HCT116 (cell line): ENCODE results near the gene LSM4. TPM values are rescaled to one million over a fixed set of nuclear protein-coding genes. Genes with fewer than 3 reads are reported as not detected.

Source experiments
- ATAC-seq: fragments of 200-7000 bp; cut with Tn5 transposase; 2 replicates; pipeline ENCODE4 v1.9.1; 2020; ENCODE audit warnings: mild to moderate bottlenecking, moderate library complexity
- BruUV-seq: library from RNA; stranded (reverse); fragments of 400-500 nt; replicated peaks from 2 replicates; lab custom pipeline; 2021; lab: Mats Ljungman, UMichigan
- CTCF ChIA-PET: fragments of 300-600 bp; sonication (Branson Sonifier 250); formaldehyde crosslinking; loops from one replicate; lab custom pipeline; 2021; ENCODE audit warnings: antibody characterized with exemption; lab: Charles Lee
- POLR2A ChIA-PET: fragments of 300-600, 350-600 bp; sonication (Branson Sonifier 250); formaldehyde crosslinking; loops from one replicate; lab custom pipeline; 2021; ENCODE audit warnings: antibody characterized with exemption; lab: Charles Lee
- RAD21 ChIA-PET, 2 experiments: fragments of 300-600 bp; sonication (Branson Sonifier 250); formaldehyde crosslinking; loops; one replicate each; lab custom pipeline; 2023; ENCODE audit warnings: low total read pairs in 2 of 2; ENCODE audit not compliant: uncharacterized antibody in 2 of 2, unreplicated experiment in 2 of 2, low non-redundant PET in 1 of 2; lab: Charles Lee
- DNase-seq: peaks from one replicate; pipeline ENCODE4 v3.0.0-alpha.2; 2010; ENCODE audit warnings: low read depth, low spot score
- H2AFZ ChIP-seq: fragments of 200-600 bp; shearing (Covaris generic), sonication (generic); 2 replicates; pipeline ENCODE4 v1.6.1; 2017; ENCODE audit warnings: low read depth, mixed run types, mixed read lengths, antibody characterized with exemption, low read length; ENCODE audit not compliant: poor library complexity, severe bottlenecking
- H3K27ac ChIP-seq: 2 replicates; pipeline ENCODE4 v1.5.1; 2012; ENCODE audit warnings: low read depth, low read length
- H3K27me3 ChIP-seq: fragments of 200-600 bp; sonication (generic); 2 replicates; pipeline ENCODE4 v1.6.1; 2016; ENCODE audit warnings: mixed run types, low read length, mixed read lengths; ENCODE audit not compliant: insufficient read depth
- H3K36me3 ChIP-seq, 2 experiments: fragments of 200-500 bp in 1 of 2; fragments of 200-600 bp in 1 of 2; sonication (Bioruptor generic) in 1 of 2; sonication (generic) in 1 of 2; 2 replicates each; pipeline versions ENCODE4 v1.5.1 to v1.6.1; 2014 to 2016; ENCODE audit warnings: low read length in 2 of 2, inconsistent platforms in 1 of 2, mixed read lengths in 1 of 2, mixed run types in 1 of 2; ENCODE audit not compliant: insufficient read depth in 2 of 2, control insufficient read depth in 1 of 2
- H3K4me1 ChIP-seq, 2 experiments: fragments of 200-600 bp in 1 of 2; sonication (generic) in 1 of 2; 2 replicates each; pipeline versions ENCODE4 v1.5.1 to v1.6.1; 2012 to 2017; ENCODE audit warnings: low read length in 2 of 2, inconsistent platforms in 1 of 2, mild to moderate bottlenecking in 1 of 2, mixed read lengths in 1 of 2, mixed run types in 1 of 2, moderate library complexity in 1 of 2; ENCODE audit not compliant: insufficient read depth in 2 of 2, control insufficient read depth in 1 of 2
- H3K4me2 ChIP-seq: fragments of 200-600 bp; sonication (generic); 2 replicates; pipeline ENCODE4 v1.6.1; 2017; ENCODE audit warnings: mixed run types, low read length, mixed read lengths
- H3K4me3 ChIP-seq, 2 experiments: fragments of 200-600 bp in 1 of 2; sonication (generic) in 1 of 2; replicated peaks in 1 of 2; 2 replicates each; pipeline ENCODE4 v1.5.1; 2011 to 2016; ENCODE audit warnings: low read length in 2 of 2, control low read depth in 1 of 2, low read depth in 1 of 2, mild to moderate bottlenecking in 1 of 2, mixed read lengths in 1 of 2, mixed run types in 1 of 2
- H3K79me2 ChIP-seq: fragments of 200-600 bp; sonication (generic); 2 replicates; pipeline ENCODE4 v1.6.1; 2017; ENCODE audit warnings: mild to moderate bottlenecking, mixed run types, low read length, moderate library complexity, mixed read lengths; ENCODE audit not compliant: insufficient read depth
- H3K9ac ChIP-seq: fragments of 200-600 bp; sonication (generic); 2 replicates; pipeline ENCODE4 v1.6.1; 2016; ENCODE audit warnings: low read length, mixed read lengths
- H3K9me2 ChIP-seq: fragments of 200-600 bp; sonication (generic), shearing (Covaris generic); 2 replicates; pipeline ENCODE4 v1.6.1; 2017; ENCODE audit warnings: mixed run types, mild to moderate bottlenecking, moderate library complexity; ENCODE audit not compliant: insufficient read depth
- H3K9me3 ChIP-seq, 2 experiments: fragments of 200-500 bp in 1 of 2; fragments of 200-600 bp in 1 of 2; sonication (Bioruptor generic) in 1 of 2; sonication (generic) in 1 of 2; 2 replicates each; pipeline ENCODE4 v1.6.1; 2014 to 2017; ENCODE audit warnings: low read length in 2 of 2, mixed read lengths in 2 of 2, inconsistent platforms in 1 of 2, low read depth in 1 of 2, mild to moderate bottlenecking in 1 of 2, mixed run types in 1 of 2, moderate library complexity in 1 of 2; ENCODE audit not compliant: control insufficient read depth in 1 of 2, insufficient read depth in 1 of 2
- H4K20me1 ChIP-seq: fragments of 200-600 bp; sonication (generic), shearing (Covaris generic); 2 replicates; pipeline ENCODE4 v1.6.1; 2017; ENCODE audit warnings: mixed run types, mild to moderate bottlenecking, moderate library complexity; ENCODE audit not compliant: insufficient read depth
- CBX3 ChIP-seq: IDR thresholded peaks from 2 replicates; pipeline ENCODE4 v1.6.1; 2012; ENCODE audit warnings: low read depth
- ELF1 ChIP-seq: IDR thresholded peaks from 2 replicates; pipeline ENCODE4 v1.6.1; 2012; ENCODE audit warnings: low read depth, borderline replicate concordance
- intact Hi-C: fragments of 100-400 bp; cut with micrococcal nuclease; formaldehyde crosslinking; loops from 2 replicates; pipeline ENCODE4 v1.10.0; 2022
- total RNA-seq: library from RNA; stranded (reverse); gene quantifications from one replicate; pipeline ENCODE4 v1.2.1, GENCODE V29; 2021; ENCODE audit not compliant: unreplicated experiment
- TF ChIP-seq, protein P1 (sequence below), 3 experiments: fragments of 200-600 bp in 1 of 3; sonication (generic) in 1 of 3; IDR thresholded peaks in 2 of 3; conservative IDR thresholded peaks in 1 of 3; 2 replicates each; pipeline ENCODE4 v1.5.1; 2012 to 2017; ENCODE audit warnings: low read depth in 2 of 3, low read length in 2 of 3, antibody characterized with exemption in 1 of 3, borderline replicate concordance in 1 of 3, control low read depth in 1 of 3, mild to moderate bottlenecking in 1 of 3, mixed read lengths in 1 of 3, mixed run types in 1 of 3, moderate library complexity in 1 of 3; ENCODE audit not compliant: insufficient read depth in 1 of 3

Gene LSM4
- total RNA-seq, 1 experiment from 2014 or later = 400 TPM

DNA sequence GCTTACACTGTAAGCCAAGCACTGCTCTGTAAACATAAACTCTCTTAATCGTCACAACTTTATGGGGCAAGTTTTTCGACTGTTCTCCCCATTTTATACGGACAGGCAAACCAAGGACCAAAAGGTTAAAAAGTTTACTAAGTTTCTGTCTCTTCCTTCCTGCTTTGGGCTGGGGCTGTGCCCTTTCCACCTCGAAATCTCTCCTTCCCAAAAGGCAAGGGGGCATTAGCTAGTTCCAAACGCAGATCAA lies 43.7 kb downstream of the LSM4 start:
- H3K27ac ChIP-seq = peak overlapping the region; percentile 100
- H3K9me3 ChIP-seq = no peaks in the 10 kb centered on the region
- H3K4me2 ChIP-seq = peak overlapping the region; percentile 99
- no peaks in the 10 kb centered on the region for H4K20me1 ChIP-seq
- no peak for ATAC-seq
- H3K79me2 ChIP-seq = peaks cover 29% of the 10 kb centered on the region
- POLR2A ChIA-PET = interaction anchor here (0.6 to 5.3 kb wide), 23 partner anchors 10 to 137 kb away, joined by 3 to 138 read pairs (median 8); partner anchors contain the start of genes GDF15, LSM4, MPV17L2 and RAB3A
- no peaks in the 10 kb centered on the region for H3K27me3 ChIP-seq
- no peak for DNase-seq
- RAD21 ChIA-PET = interaction anchor here (0.8 to 1.7 kb wide), 8 partner anchors 13 to 131 kb away, joined by 3 to 8 read pairs (median 5); partner anchors contain the start of gene LSM4 (in 2 of the 2)
- no peak for TF ChIP-seq ELF1
- peak; percentile 53; the same call in 1 of the 2 replicates for TF ChIP-seq CBX3
- CTCF ChIA-PET = interaction anchor here (0.7 to 5.7 kb wide), 33 partner anchors 14 to 576 kb away, joined by 3 to 76 read pairs (median 5); partner anchors contain the start of genes LSM4, MPV17L2 and RAB3A
- no peak overlapping the region for H2AFZ ChIP-seq
- intact Hi-C loops = loop anchor here (1.0 to 5.0 kb wide), 4 partner anchors 44 to 131 kb away; partner anchors contain the start of genes LSM4 and PGPEP1
- peak overlapping the region; percentile 98 for H3K9ac ChIP-seq
- H3K4me1 ChIP-seq = peaks cover 52 to 67% of the 10 kb centered on the region in 2 experiments
- BruUV-seq = no TSS peak
- peak overlapping the region; percentile 76 to 89 for H3K4me3 ChIP-seq
- no peaks in the 10 kb centered on the region for H3K9me2 ChIP-seq
- 0 out of 4 replicates have a peak, but pooled peaks cover 0 to 4% of the 10 kb centered on the region in 2 experiments for H3K36me3 ChIP-seq

DNA sequence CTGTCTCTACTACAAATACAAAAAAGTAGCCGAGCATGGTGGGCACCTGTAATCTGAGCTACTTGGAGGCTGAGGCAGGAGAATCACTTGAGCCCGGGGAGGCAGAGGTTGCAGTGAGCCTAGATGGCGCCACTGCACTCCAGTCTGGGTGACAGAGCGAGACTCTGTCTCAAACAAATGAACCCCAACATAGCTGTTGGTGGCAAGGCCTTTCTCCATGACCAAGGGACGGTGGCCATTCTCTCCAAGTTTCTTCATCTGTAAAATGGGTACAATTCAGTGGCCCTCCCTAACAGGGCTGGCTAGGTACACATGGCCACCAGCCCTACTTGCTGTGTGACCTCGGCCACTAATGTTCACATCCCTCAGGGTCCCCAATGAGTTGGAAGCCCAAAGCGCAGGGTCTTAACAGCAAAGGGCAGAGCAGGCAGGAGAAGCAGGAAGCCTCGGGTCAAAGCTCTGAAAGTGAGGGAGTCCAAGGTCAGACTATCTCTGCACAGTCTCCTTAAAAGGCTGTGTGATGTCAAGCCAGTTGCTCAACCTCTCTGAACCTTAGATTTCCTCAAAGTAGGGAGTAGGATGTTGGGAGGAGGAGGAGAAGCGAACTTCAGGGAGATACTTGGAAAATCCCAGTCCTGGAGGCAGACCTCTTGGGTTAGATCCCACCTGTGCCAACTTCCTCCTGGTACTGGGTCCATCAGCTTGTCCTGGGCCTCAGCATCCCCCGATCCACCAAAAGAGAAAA lies 44.2 kb downstream of the LSM4 start:
- no TSS peak for BruUV-seq
- ATAC-seq (no peak), DNase-seq (no peak)
- intact Hi-C loops = loop anchor here (1.0 to 5.0 kb wide), 4 partner anchors 45 to 132 kb away; partner anchors contain the start of genes LSM4 and PGPEP1
- Histone ChIP-seq H3K4me1 (peaks cover 56 to 72% of the 10 kb centered on the region in 2 experiments), H3K4me3 (peak overlapping the region; percentile 76 to 89), H3K9me2 (no peaks in the 10 kb centered on the region), H3K4me2 (peak overlapping the region; percentile 99), H3K79me2 (peaks cover 31% of the 10 kb centered on the region), H3K9me3 (no peaks in the 10 kb centered on the region), H2AFZ (no peak overlapping the region), H3K9ac (peak overlapping the region; percentile 98), H3K27ac (peak overlapping the region; percentile 100), H4K20me1 (no peaks in the 10 kb centered on the region), H3K27me3 (no peaks in the 10 kb centered on the region), H3K36me3 (0 out of 4 replicates have a peak, but pooled peaks cover 0 to 4% of the 10 kb centered on the region in 2 experiments)
- RAD21 ChIA-PET = interaction anchor here (0.9 to 1.7 kb wide), 6 partner anchors 14 to 70 kb away, joined by 3 to 6 read pairs (median 4); partner anchors contain the start of gene LSM4 (in 1 of the 2)
- TF ChIP-seq, protein P1, sequence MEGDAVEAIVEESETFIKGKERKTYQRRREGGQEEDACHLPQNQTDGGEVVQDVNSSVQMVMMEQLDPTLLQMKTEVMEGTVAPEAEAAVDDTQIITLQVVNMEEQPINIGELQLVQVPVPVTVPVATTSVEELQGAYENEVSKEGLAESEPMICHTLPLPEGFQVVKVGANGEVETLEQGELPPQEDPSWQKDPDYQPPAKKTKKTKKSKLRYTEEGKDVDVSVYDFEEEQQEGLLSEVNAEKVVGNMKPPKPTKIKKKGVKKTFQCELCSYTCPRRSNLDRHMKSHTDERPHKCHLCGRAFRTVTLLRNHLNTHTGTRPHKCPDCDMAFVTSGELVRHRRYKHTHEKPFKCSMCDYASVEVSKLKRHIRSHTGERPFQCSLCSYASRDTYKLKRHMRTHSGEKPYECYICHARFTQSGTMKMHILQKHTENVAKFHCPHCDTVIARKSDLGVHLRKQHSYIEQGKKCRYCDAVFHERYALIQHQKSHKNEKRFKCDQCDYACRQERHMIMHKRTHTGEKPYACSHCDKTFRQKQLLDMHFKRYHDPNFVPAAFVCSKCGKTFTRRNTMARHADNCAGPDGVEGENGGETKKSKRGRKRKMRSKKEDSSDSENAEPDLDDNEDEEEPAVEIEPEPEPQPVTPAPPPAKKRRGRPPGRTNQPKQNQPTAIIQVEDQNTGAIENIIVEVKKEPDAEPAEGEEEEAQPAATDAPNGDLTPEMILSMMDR (IDR thresholded peaks at IDR 0.05 in 2 of 3, conservative IDR thresholded peaks at IDR 0.05 in 1 of 3; ENCODE audit: borderline replicate concordance in 1 of 3, insufficient read depth in 1 of 3, low read depth in 2 of 3, low read length in 2 of 3) = peak in 2 of 3 experiments; percentile 44 to 61; a peak in 4 of 6 replicates
- TF ChIP-seq ELF1 = no peak
- CTCF ChIA-PET = interaction anchor here (0.6 to 5.7 kb wide), 21 partner anchors 9 to 165 kb away, joined by 3 to 76 read pairs (median 5); partner anchors contain the start of genes LSM4 and RAB3A
- POLR2A ChIA-PET = interaction anchor here (0.8 to 5.3 kb wide), 22 partner anchors 10 to 137 kb away, joined by 3 to 138 read pairs (median 15); partner anchors contain the start of genes GDF15, LSM4, MPV17L2 and RAB3A
